ENCODE results near the gene UROC1.

UROC1 gene

DNA sequence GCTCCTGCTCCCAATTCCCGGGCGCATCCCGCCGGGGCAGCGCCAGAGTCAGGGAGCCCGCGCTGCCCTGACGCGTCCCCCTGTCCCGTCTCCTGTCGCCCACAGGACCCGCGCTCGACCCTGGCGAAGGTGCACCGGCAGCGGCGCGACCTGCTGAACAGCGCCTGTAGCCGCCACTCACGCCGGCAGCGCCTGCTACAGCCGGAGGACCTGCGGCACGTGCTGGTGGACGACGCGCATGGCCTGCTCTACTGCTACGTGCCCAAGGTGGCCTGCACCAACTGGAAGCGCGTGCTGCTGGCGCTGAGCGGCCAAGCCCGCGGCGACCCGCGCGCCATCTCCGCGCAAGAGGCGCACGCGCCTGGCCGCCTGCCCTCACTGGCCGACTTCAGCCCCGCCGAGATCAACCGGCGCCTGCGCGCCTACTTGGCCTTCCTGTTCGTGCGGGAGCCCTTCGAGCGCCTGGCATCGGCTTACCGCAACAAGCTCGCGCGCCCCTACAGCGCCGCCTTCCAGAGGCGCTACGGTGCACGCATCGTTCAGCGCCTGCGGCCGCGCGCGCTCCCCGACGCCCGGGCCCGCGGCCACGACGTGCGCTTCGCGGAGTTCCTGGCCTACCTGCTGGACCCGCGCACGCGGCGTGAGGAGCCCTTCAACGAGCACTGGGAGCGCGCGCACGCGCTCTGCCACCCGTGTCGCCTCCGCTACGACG, 24.2 kb upstream of the UROC1 start:
- TF ChIP-seq, protein P1, sequence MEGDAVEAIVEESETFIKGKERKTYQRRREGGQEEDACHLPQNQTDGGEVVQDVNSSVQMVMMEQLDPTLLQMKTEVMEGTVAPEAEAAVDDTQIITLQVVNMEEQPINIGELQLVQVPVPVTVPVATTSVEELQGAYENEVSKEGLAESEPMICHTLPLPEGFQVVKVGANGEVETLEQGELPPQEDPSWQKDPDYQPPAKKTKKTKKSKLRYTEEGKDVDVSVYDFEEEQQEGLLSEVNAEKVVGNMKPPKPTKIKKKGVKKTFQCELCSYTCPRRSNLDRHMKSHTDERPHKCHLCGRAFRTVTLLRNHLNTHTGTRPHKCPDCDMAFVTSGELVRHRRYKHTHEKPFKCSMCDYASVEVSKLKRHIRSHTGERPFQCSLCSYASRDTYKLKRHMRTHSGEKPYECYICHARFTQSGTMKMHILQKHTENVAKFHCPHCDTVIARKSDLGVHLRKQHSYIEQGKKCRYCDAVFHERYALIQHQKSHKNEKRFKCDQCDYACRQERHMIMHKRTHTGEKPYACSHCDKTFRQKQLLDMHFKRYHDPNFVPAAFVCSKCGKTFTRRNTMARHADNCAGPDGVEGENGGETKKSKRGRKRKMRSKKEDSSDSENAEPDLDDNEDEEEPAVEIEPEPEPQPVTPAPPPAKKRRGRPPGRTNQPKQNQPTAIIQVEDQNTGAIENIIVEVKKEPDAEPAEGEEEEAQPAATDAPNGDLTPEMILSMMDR (IDR thresholded peaks at IDR 0.05; ENCODE audit: control extremely low read depth, extremely low read depth, low read depth, missing control alignments), result no peak
- ChIA-PET POLR2A (no interaction called here), CTCF (no interaction called here)
- DNase-seq (ENCODE audit: extremely low spot score), result no peak

DNA sequence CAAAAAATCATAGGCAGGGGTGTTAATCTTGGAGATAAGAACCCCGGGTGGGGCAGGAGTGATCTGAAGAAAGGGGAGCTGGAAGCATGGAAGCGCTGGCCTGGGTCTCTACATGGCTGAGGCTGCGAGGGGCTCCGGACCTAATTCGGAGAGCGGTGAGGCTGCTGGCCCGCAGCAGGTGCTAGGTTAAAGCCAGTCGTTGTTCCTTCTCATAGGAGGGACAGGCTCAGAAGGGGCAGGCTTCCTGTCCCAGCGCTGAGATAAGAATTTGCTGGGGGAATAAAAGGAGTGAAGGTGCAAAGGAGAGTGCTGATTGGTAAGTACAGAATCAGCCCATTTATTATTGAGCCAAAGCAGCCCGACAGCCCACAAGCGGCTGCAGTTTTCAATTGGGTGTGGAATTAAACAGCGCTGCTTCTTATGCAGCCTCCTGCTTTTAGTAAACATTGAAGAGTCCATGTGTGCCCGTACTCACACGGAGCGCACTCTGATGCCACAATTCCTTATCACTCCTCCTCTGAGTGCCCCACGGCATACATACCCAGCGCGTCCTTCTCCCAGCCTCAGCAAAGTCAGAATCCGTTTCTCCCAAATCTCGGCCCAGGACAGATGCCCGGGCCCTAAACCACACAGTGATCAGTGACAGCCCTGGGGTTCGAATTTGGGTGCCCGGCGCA, 23.5 kb upstream of the UROC1 start:
- no peak for DNase-seq (ENCODE audit: extremely low spot score)
- ChIA-PET POLR2A (no interaction called here), CTCF (no interaction called here)
- TF ChIP-seq, protein P1 (IDR thresholded peaks at IDR 0.05; ENCODE audit: control extremely low read depth, extremely low read depth, low read depth, missing control alignments), result no peak

DNA sequence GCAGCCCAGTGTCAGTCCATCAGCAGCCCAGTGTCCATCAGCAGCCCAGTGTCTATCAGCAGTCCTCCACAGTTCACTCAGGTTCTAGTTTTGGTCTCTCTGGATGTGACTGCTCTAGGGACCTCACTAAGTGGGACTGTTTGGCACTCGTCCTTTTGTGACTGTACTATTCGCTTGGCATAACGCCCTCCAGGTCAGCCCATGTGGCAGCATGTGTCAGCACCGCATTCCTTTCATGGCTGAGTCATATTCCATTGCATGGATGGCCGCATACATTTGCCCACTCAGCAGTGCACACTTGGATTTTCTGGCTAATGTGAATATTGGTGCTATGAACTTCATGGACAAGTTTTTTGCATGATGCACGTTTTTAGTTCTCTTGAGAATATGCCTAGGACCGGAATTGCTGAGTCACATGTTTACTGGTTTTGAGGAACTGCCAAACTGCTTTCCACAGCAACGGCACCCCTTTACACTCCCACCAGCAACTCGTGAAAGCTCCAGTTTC, 22.8 kb upstream of the UROC1 start:
- no peak for DNase-seq (ENCODE audit: extremely low spot score)
- TF ChIP-seq, protein P1 (IDR thresholded peaks at IDR 0.05; ENCODE audit: control extremely low read depth, extremely low read depth, low read depth, missing control alignments), result no peak
- POLR2A ChIA-PET, result no interaction called here
- CTCF ChIA-PET, result no interaction called here

DNA sequence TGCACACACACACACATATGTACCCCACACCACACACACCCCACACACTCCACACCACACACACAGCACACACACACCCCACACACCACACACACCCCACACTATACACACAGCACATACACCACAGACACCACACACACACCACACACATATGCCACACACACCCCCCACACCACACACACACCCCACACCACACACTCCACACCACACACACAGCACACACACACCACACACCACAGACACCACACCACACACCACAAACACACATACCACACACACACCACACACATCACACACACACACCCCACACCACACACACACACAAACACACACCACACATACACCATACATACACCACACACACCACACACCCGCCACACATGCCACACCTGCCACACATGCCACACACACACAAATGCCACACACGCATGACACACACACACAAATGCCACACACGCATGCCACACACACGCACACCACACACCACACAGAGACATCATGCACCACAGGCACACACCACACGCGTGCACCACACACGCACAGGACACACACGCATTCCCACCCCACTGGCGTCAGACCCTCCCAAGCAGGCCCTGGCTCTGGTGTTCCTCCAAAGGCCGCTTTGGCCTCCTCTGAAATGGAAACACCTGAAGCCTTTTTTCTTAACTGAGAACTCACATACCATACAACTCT, 22.1 kb upstream of the UROC1 start:
- TF ChIP-seq, protein P1 (IDR thresholded peaks at IDR 0.05; ENCODE audit: control extremely low read depth, extremely low read depth, low read depth, missing control alignments), result no peak
- CTCF ChIA-PET, result no interaction called here
- no peak for DNase-seq (ENCODE audit: extremely low spot score)
- POLR2A ChIA-PET, result no interaction called here

DNA sequence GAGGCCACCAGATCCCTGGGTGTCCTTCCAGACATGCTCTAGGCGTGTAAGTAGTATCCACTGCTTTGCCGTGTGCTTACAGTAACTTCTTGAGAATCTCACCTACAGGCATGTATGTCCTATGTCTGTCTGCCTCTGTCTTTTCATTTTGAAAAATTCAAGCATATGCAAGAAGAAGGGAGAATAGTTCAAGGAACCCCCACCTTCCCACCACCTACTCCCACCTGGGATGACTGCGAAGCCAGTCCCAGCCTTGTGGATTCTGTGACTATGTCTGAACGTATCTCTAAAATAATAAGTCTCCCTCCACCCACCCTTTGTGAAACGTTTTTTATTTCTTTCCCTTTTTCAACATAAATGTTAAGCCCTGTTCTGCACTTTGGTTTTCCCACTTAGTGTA, 21.4 kb upstream of the UROC1 start:
- DNase-seq (ENCODE audit: extremely low spot score), result no peak
- TF ChIP-seq, protein P1 (IDR thresholded peaks at IDR 0.05; ENCODE audit: control extremely low read depth, extremely low read depth, low read depth, missing control alignments), result no peak
- CTCF ChIA-PET, result no interaction called here
- POLR2A ChIA-PET, result no interaction called here

DNA sequence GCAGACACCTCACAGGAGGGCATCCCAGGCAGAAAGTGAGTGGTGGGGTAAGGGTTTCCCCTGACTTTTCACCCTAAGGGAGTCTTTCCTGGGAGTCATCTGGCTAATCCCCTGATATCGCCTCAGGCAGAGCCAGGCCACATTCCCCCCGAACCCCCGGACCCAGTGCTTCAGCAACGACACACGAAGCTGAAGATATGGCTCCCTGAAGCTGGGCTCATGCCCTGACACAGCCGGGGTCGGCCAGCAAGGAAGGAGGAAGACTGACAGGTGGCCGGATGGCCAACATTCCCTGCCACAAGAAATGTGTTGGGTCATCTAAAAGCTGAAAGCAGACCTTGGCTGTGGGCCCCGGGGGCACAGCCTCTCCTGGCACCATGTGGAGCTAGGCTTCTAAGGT, 20.7 kb upstream of the UROC1 start:
- POLR2A ChIA-PET, result no interaction called here

More for the DNA sequence above, 20.7 kb upstream of the UROC1 start:
- DNase-seq (ENCODE audit: extremely low spot score), result no peak
- TF ChIP-seq, protein P1 (IDR thresholded peaks at IDR 0.05; ENCODE audit: control extremely low read depth, extremely low read depth, low read depth, missing control alignments), result no peak
- CTCF ChIA-PET, result interaction anchor here (0.8 to 1.4 kb wide), 3 partner anchors 11 to 1010 kb away, joined by 3 to 5 read pairs (median 4); no protein-coding TSS in a partner anchor
